ENCODE data around the gene CDK14. TPM values are rescaled to one million over a fixed set of nuclear protein-coding genes. Genes with fewer than 3 reads are reported as not detected.
A peak's percentile ranks its signal among the peaks of the same experiment; 100 is the strongest.

The CDK14 gene
- total RNA-seq, 2 donors from 2014 or later: 0.49 to 1.7 TPM

DNA sequence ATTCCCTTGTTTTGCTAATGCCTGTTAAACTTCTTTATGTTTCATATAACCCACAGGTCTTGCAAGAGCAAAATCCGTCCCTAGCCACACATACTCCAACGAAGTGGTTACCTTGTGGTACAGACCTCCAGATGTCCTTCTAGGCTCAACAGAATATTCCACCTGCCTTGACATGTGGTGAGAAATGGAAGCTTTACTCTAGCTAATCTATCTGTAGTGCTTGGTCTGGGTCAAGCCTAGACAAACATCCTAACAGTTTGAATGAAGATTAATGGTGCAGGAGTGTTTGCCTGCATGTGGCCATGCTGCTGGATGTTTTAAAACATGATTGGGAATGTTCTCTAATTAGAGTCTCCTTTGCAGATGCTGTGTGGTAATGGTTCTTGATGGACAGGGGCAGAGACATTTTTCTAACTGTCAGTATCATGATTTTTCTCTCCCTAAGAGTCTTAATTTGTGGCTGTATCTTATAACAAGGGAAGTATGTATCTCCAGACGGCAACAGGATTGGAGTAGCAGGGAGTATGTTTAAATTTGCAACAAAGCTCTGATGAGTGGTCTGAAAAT, 359.6 kb downstream of the CDK14 start:
- ATAC-seq (replicated peaks in 1 of 2) (no peak), DNase-seq (no peak)
- Mint-ChIP-seq H3K36me3 (ENCODE audit: insufficient read depth in 2 of 2) (no peaks in the 10 kb centered on the region), H3K4me3 (no peak overlapping the region), H3K27ac (no peak overlapping the region), H3K9me3 (no peaks in the 10 kb centered on the region), H3K4me1 (ENCODE audit: low read depth) (peaks cover under 1% of the 10 kb centered on the region), H3K27me3 (ENCODE audit: low read depth) (peaks cover 6% of the 10 kb centered on the region)

DNA sequence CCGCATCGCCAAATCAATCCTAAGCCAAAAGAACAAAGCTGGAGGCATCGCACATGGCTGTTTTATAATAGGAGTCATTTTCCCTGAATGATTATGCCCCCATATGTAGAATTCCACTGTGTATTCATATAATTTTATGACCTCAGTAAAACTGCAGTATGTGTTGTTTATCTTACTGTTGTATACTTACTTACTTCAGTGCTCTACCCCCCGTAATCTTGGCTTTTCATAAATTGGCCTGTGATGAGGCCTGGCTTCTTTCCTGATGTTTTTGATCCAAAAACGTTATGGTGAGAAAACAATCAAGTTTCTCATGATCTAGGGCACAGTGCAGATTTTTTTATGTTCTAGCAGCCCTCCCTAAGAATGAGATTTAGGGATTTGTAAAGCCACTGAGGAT, 361.8 kb downstream of the CDK14 start:
- Mint-ChIP-seq H3K4me3 (no peak overlapping the region), H3K9me3 (no peaks in the 10 kb centered on the region), H3K4me1 (ENCODE audit: low read depth) (peaks cover 7% of the 10 kb centered on the region), H3K27me3 (ENCODE audit: low read depth) (peaks cover 6% of the 10 kb centered on the region), H3K27ac (no peak overlapping the region), H3K36me3 (ENCODE audit: insufficient read depth in 2 of 2) (no peaks in the 10 kb centered on the region)
- DNase-seq (no peak), ATAC-seq (replicated peaks in 1 of 2) (no peak)

DNA sequence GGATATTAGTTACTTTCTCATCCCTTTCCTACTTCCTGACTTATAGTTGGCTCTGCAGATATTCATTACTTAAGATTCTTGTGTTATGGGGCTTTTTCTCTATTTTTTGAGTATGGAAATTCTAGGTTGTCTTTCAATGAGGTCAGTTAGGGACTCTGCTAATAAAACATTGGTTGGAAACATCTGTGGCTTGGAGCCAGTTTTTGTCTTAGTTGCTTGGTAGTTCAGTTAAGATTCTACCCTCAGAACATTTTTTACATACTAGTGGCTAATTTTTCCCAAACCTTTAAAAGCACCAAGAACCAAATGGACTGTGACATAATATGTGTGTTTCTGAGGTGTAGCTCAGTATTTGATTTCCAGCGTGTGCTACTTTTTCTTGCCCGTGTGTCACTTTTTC, 362.5 kb downstream of the CDK14 start:
- H3K4me3 Mint-ChIP-seq: no peak overlapping the region
- DNase-seq (no peak), ATAC-seq (replicated peaks in 1 of 2) (no peak)
- H3K27ac Mint-ChIP-seq: no peak overlapping the region
- no peaks in the 10 kb centered on the region for H3K36me3 Mint-ChIP-seq (ENCODE audit: insufficient read depth in 2 of 2)
- peaks cover 7% of the 10 kb centered on the region for H3K4me1 Mint-ChIP-seq (ENCODE audit: low read depth)
- H3K9me3 Mint-ChIP-seq: peaks cover 0 to 1% of the 10 kb centered on the region in 2 donors
- H3K27me3 Mint-ChIP-seq (ENCODE audit: low read depth): peaks cover 6% of the 10 kb centered on the region

DNA sequence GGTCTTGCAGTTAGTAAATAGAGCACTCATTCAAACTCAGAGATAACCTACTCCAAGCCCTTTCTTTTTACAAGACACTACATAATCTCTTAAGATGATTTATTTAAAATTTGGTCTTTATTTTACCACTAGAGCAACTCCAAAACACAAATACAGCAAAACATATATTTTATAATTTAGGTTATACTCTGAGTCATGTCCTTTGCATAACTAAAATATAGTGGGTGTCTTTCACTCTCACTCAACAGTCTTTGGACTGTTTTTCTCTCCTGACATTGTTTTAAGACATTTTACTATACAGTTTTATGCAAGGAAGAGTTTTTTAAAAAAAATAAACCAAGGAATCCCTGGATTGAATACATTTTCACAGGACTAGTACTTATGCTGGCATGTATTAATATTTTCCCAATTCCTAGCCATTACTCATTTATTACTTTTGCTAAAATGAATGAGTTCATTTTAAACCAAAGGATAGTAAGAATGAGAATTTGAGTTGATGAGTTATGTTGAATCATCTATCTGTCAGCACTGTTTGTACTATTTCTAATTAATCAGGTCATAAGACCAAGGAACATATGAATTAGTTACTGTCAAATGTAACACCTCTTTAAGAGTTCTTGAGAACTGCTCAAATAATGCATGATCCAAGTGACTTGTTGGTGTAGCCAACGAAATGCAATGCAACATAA, 365.1 kb downstream of the CDK14 start:
- Mint-ChIP-seq H3K4me1 (ENCODE audit: low read depth) (peaks cover 7% of the 10 kb centered on the region), H3K27me3 (ENCODE audit: low read depth) (peaks cover 6% of the 10 kb centered on the region), H3K9me3 (peaks cover 0 to 1% of the 10 kb centered on the region in 2 donors), H3K4me3 (no peak overlapping the region), H3K36me3 (ENCODE audit: insufficient read depth in 2 of 2) (no peaks in the 10 kb centered on the region), H3K27ac (no peak overlapping the region)
- no peak for DNase-seq
- ATAC-seq (replicated peaks in 1 of 2): peak in 1 of 2 donors; percentile 36

DNA sequence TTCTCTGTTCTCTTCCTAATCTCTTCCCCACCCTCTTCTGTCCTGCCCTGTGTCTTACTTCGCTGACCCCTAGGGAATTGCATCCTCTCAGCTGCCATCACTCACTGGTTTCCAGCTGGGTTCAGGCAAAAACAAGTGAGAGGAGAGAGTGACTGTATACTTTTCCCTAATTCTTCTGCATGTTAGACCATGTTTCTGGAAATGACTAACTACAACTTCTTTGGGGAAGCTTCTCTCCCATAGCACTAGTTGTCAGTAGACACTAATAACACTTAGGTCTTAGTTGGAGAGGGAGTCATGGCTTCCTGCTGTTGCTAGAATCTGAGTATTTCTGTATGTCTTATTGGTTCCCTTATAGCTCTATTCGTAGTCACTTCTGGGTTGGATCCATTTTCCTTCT, 369.1 kb downstream of the CDK14 start:
- Mint-ChIP-seq H3K36me3 (ENCODE audit: insufficient read depth in 2 of 2) (no peaks in the 10 kb centered on the region), H3K27ac (no peak overlapping the region), H3K27me3 (ENCODE audit: low read depth) (no peaks in the 10 kb centered on the region), H3K4me3 (no peak overlapping the region), H3K4me1 (ENCODE audit: low read depth) (peaks cover 7% of the 10 kb centered on the region), H3K9me3 (peaks cover 0 to 1% of the 10 kb centered on the region in 2 donors)
- DNase-seq (no peak), ATAC-seq (replicated peaks in 1 of 2) (no peak)

DNA sequence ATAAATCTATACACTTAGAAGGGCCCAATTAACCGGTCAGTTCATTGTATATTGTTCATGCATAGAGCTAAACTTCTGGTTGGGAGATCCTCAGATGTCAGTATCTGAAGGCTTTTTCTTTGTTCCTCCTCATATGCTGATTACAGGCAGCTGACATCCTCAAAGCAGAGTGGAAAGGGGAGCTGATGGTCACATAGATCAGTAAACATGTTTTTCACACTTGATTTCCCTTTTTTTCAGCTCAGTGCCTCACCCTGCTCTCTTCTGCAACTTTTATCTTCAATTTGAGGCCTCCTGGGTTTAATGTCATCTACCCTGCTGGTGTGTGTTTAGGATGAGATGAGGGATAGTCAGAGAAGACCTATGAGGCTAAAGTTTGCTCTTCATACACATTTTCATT, 370.2 kb downstream of the CDK14 start:
- Mint-ChIP-seq H3K4me3 (no peak overlapping the region), H3K36me3 (ENCODE audit: insufficient read depth in 2 of 2) (peaks cover 0 to 1% of the 10 kb centered on the region in 2 donors), H3K27ac (no peak overlapping the region), H3K4me1 (ENCODE audit: low read depth) (peaks cover under 1% of the 10 kb centered on the region), H3K9me3 (peaks cover 2 to 4% of the 10 kb centered on the region in 2 donors), H3K27me3 (ENCODE audit: low read depth) (no peaks in the 10 kb centered on the region)
- ATAC-seq (replicated peaks in 1 of 2): no peak
- DNase-seq: no peak

DNA sequence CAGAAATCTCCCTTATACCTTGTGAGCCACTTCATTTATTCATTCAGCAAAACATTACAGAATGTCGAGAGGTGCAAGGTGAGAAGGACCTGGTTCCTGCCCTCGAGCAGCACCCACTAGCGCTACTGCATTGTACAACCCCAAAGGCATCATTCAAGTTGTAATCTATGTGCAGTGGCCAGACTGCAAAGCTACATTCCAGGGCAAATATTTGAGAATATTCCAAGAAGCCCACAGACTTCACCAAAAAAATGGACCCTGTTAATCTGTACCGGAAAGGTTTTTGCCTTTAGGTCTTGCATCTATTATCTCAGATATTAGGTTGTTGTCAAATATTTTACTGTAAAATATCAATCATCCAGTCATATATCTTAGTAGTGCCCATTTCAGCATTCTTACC, 372.8 kb downstream of the CDK14 start:
- peaks cover 0 to 1% of the 10 kb centered on the region in 2 donors for H3K36me3 Mint-ChIP-seq (ENCODE audit: insufficient read depth in 2 of 2)
- no peak overlapping the region for H3K27ac Mint-ChIP-seq
- H3K4me1 Mint-ChIP-seq (ENCODE audit: low read depth): no peaks in the 10 kb centered on the region
- H3K4me3 Mint-ChIP-seq: no peak overlapping the region
- no peaks in the 10 kb centered on the region for H3K27me3 Mint-ChIP-seq (ENCODE audit: low read depth)
- ATAC-seq (replicated peaks in 1 of 2) (no peak), DNase-seq (no peak)
- peaks cover 2 to 4% of the 10 kb centered on the region in 2 donors for H3K9me3 Mint-ChIP-seq

DNA sequence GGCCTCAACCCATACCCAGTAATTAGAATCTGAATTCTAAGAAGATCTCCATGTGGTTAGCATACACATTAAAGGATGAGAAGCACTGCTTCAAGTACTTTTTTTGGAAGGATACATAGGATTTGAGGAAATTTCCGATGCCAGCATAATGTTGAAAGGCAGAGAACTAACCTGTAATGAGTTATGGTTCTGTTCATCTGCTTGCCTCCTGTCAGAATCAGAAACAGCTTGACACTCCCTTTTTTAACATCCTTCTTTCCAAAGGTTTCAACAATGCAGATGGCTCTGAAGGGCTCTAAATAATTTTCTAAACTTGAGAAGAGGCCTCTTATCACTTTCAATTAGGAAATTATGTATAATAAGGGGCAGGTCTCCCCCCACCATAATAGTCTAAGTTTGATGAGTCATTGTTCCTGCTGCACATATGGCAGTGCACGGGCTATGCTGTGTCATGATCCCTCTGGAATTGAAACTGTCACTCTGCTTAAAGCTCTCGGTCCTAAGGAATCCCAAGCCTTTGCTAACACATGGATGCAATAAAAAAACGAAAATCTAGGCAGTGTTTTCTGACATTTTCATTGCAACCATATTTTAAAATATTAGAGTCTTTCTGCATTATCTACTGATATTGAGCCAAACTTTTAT, 376.9 kb downstream of the CDK14 start:
- DNase-seq (no peak), ATAC-seq (replicated peaks in 1 of 2) (no peak)
- Mint-ChIP-seq H3K4me3 (no peak overlapping the region), H3K4me1 (ENCODE audit: low read depth) (no peaks in the 10 kb centered on the region), H3K27ac (no peak overlapping the region), H3K27me3 (ENCODE audit: low read depth) (no peaks in the 10 kb centered on the region), H3K9me3 (peaks cover 4 to 14% of the 10 kb centered on the region in 2 donors), H3K36me3 (ENCODE audit: insufficient read depth in 2 of 2) (peaks cover 0 to 1% of the 10 kb centered on the region in 2 donors)

DNA sequence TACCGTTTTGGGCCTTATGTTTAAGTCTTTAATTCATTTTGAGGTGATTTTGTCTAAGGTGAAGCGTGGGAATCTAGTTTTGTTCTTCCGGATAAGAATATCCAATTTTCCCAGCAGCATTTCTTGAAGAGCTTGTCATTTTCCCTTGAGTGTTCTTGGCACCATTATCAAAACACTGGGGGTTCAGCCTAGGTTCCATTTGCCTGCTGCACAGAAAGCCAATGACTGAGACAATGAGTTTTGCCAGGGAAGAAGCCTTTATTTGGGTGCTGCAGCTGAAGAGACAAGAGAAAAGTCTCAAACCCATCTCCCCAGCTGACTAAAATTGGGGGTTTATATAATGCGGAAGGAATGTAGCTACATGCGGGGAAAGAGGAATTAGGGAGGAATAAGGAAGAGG, 380.9 kb downstream of the CDK14 start:
- ATAC-seq (replicated peaks in 1 of 2) (no peak), DNase-seq (no peak)
- H3K4me3 Mint-ChIP-seq: no peak overlapping the region
- peaks cover 0 to 2% of the 10 kb centered on the region in 2 donors for H3K36me3 Mint-ChIP-seq (ENCODE audit: insufficient read depth in 2 of 2)
- no peaks in the 10 kb centered on the region for H3K4me1 Mint-ChIP-seq (ENCODE audit: low read depth)
- H3K27me3 Mint-ChIP-seq (ENCODE audit: low read depth): no peaks in the 10 kb centered on the region
- peaks cover 5 to 14% of the 10 kb centered on the region in 2 donors for H3K9me3 Mint-ChIP-seq
- no peak overlapping the region for H3K27ac Mint-ChIP-seq

DNA sequence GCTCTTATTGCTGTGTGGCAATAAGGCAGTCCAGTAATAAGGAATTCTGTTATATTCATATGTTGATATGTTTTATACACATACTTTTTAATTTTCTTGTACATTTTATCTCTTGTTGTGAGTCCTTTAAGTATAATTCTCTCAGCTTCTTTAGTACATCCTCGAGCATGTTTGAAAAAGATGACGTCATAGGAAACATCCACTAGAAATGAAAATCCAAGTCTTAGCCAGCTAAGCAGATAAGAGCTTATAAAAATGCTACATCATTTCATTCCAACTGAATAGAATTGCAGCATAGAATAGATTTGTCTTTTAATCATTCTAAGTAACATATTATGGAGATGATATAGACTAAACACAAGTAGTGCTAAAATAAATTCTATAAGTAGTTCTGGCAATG, 384.4 kb downstream of the CDK14 start:
- no peaks in the 10 kb centered on the region for H3K4me1 Mint-ChIP-seq (ENCODE audit: low read depth)

DNA sequence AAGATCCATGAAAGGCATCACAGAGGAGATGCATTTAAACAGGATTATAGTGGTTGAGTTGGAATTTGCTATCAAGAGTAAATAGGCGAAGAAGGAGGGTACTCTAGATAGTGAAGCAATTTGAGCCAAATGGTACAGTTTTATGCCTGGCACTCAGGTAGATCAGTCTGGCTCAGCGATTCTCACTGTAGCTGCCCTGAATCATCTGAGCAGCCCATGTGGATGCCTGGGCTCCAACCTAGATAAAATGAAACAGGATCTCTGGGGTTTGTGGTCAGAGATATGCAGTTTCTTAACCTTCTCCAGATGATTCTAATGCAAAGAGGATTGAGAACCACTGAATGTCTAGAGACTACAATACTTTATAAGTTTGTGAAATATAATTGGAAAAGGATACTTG, 386.1 kb downstream of the CDK14 start:
- H3K9me3 Mint-ChIP-seq: peaks cover 3 to 5% of the 10 kb centered on the region in 2 donors
- H3K4me1 Mint-ChIP-seq (ENCODE audit: low read depth): no peaks in the 10 kb centered on the region
- H3K4me3 Mint-ChIP-seq: no peak overlapping the region
- H3K27me3 Mint-ChIP-seq (ENCODE audit: low read depth): no peaks in the 10 kb centered on the region
- H3K36me3 Mint-ChIP-seq (ENCODE audit: insufficient read depth in 2 of 2): peaks cover 0 to 4% of the 10 kb centered on the region in 2 donors
- H3K27ac Mint-ChIP-seq: no peak overlapping the region
- ATAC-seq (replicated peaks in 1 of 2) (no peak), DNase-seq (no peak)

More for the DNA sequence above, 384.4 kb downstream of the CDK14 start:
- peaks cover 0 to 4% of the 10 kb centered on the region in 2 donors for H3K36me3 Mint-ChIP-seq (ENCODE audit: insufficient read depth in 2 of 2)
- no peaks in the 10 kb centered on the region for H3K27me3 Mint-ChIP-seq (ENCODE audit: low read depth)
- H3K27ac Mint-ChIP-seq: no peak overlapping the region
- no peak overlapping the region for H3K4me3 Mint-ChIP-seq
- ATAC-seq (replicated peaks in 1 of 2): no peak
- peaks cover 5 to 14% of the 10 kb centered on the region in 2 donors for H3K9me3 Mint-ChIP-seq
- DNase-seq: no peak

DNA sequence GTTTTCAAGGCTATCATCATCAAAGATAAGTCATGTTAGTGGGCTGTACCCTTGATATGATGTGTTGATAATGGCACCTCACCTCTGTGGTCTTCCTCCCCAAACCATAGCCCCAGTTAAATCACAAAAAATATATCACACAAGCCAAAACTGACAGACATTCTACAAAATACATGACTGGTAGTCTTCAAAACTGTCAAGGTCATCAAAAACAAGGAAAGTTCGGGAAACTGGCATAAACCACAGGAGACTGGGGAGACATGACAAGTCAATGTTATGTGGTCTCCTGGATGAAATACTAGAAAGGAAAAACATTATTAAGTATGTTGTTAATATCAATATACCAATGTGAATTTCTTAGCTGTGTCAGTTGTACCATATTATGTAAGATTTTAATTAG, 388.6 kb downstream of the CDK14 start:
- Mint-ChIP-seq H3K4me3 (no peak overlapping the region), H3K36me3 (ENCODE audit: insufficient read depth in 2 of 2) (peaks cover 0 to 4% of the 10 kb centered on the region in 2 donors), H3K9me3 (peaks cover 0 to 5% of the 10 kb centered on the region in 2 donors), H3K4me1 (ENCODE audit: low read depth) (no peaks in the 10 kb centered on the region), H3K27me3 (ENCODE audit: low read depth) (no peaks in the 10 kb centered on the region), H3K27ac (no peak overlapping the region)
- DNase-seq (no peak), ATAC-seq (replicated peaks in 1 of 2) (no peak)

DNA sequence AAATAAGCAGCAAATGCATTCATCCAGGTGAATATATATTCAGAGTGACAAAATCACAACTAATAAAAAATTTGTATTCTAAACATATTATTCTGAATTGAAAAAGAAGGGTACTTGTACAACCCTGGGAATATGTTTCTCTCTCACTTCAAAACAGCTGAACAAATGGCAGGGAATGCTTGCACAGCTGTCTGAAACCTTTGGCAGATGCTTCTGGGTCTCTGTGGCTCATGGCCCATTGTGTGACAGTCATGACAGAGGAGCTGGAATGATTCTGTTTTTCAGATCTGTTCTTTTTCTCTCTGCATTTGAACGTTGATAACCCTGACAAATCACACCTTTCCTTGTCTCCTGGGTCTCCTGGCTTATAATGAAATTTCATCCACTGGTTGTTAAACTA, 392.4 kb downstream of the CDK14 start:
- peaks cover 8% of the 10 kb centered on the region for H3K27me3 Mint-ChIP-seq (ENCODE audit: low read depth)

More for the DNA sequence above, 392.4 kb downstream of the CDK14 start:
- no peak overlapping the region for H3K4me3 Mint-ChIP-seq
- peaks cover 0 to 3% of the 10 kb centered on the region in 2 donors for H3K9me3 Mint-ChIP-seq
- peaks cover 0 to 1% of the 10 kb centered on the region in 2 donors for H3K36me3 Mint-ChIP-seq (ENCODE audit: insufficient read depth in 2 of 2)
- H3K27ac Mint-ChIP-seq: no peak overlapping the region
- DNase-seq: no peak
- ATAC-seq (replicated peaks in 1 of 2): no peak
- H3K4me1 Mint-ChIP-seq (ENCODE audit: low read depth): no peaks in the 10 kb centered on the region
